ENCODE measurements around the gene SNIP1. TPM values are rescaled to one million over a fixed set of nuclear protein-coding genes. Genes with fewer than 3 reads are reported as not detected.
A peak's percentile ranks its signal among the peaks of the same experiment; 100 is the strongest.

SNIP1 gene
- total and polyA plus RNA-seq, 7 donors = 4.1 to 11.9 (median 8.1) TPM

GRCh38 chr1:37567023-37567422, 12.9 kb upstream of the SNIP1 start:
- Histone ChIP-seq H3K4me3 (no peak overlapping the region), H3K27me3 (ENCODE audit: insufficient read depth in 3 of 3, low read length in 2 of 3) (no peaks in the 10 kb centered on the region), H3K4me1 (no peaks in the 10 kb centered on the region), H3K36me3 (ENCODE audit: insufficient read depth in 1 of 2, low read depth in 1 of 2) (peaks cover 30 to 88% of the 10 kb centered on the region in 2 donors), H3K9me3 (no peaks in the 10 kb centered on the region), H3K27ac (no peak overlapping the region)
- WGBS, 3 donors = 82 to 91% (median 84%) methylated on average over 3 of the region's 3 CpGs
- no peak for DNase-seq
- no peak for ATAC-seq
- no peak for TF ChIP-seq CTCF (IDR thresholded peaks at IDR 0.05)
- intact Hi-C loops (cut with DNase I) = no loop called here

GRCh38 chr1:37564892-37565291, 10.8 kb upstream of the SNIP1 start:
- ATAC-seq (no peak), DNase-seq (no peak)
- Histone ChIP-seq H3K4me3 (no peak overlapping the region), H3K27me3 (ENCODE audit: insufficient read depth in 3 of 3, low read length in 2 of 3) (no peaks in the 10 kb centered on the region), H3K36me3 (ENCODE audit: insufficient read depth in 1 of 2, low read depth in 1 of 2) (peaks cover 22 to 69% of the 10 kb centered on the region in 2 donors), H3K4me1 (no peaks in the 10 kb centered on the region), H3K9me3 (no peaks in the 10 kb centered on the region), H3K27ac (no peak overlapping the region)
- TF ChIP-seq CTCF (IDR thresholded peaks at IDR 0.05) = no peak
- intact Hi-C loops (cut with DNase I) = no loop called here

- Histone ChIP-seq H3K4me3 (no peak overlapping the region), H3K9me3 (no peaks in the 10 kb centered on the region), H3K27me3 (ENCODE audit: insufficient read depth in 3 of 3, low read length in 2 of 3) (no peaks in the 10 kb centered on the region), H3K27ac (no peak overlapping the region), H3K36me3 (ENCODE audit: insufficient read depth in 1 of 2, low read depth in 1 of 2) (peaks cover 9 to 50% of the 10 kb centered on the region in 2 donors), H3K4me1 (no peaks in the 10 kb centered on the region)
- TF ChIP-seq CTCF (IDR thresholded peaks at IDR 0.05) = no peak
- intact Hi-C loops (cut with DNase I) = no loop called here
- DNase-seq (no peak), ATAC-seq (no peak)
- 82 to 100% (median 93%) methylated on average over 1 of the region's 1 CpG for WGBS, 3 donors
Measured at GRCh38 chr1:37562984-37563383, 8.9 kb upstream of the SNIP1 start.

GRCh38 chr1:37561133-37562132, 7.3 kb upstream of the SNIP1 start:
- TF ChIP-seq CTCF (IDR thresholded peaks at IDR 0.05) = no peak
- peaks cover under 1% of the 10 kb centered on the region for H3K4me1 ChIP-seq
- peaks cover 7 to 34% of the 10 kb centered on the region in 2 donors for H3K36me3 ChIP-seq (ENCODE audit: insufficient read depth in 1 of 2, low read depth in 1 of 2)
- no peak overlapping the region for H3K27ac ChIP-seq
- intact Hi-C loops (cut with DNase I) = no loop called here
- ATAC-seq (no peak), DNase-seq (peak in 1 of 2 donors; percentile 18)
- 90 to 91% (median 90%) methylated on average over 21 of the region's 21 CpGs for WGBS, 3 donors
- no peaks in the 10 kb centered on the region for H3K27me3 ChIP-seq (ENCODE audit: insufficient read depth in 3 of 3, low read length in 2 of 3)
- no peaks in the 10 kb centered on the region for H3K9me3 ChIP-seq
- no peak overlapping the region for H3K4me3 ChIP-seq

Measured in psoas muscle (tissue), 8 donors.